Renal cortex interstitium (tissue), 11 donors: ENCODE data around the gene GAL3ST1. TPM values are rescaled to one million over a fixed set of nuclear protein-coding genes. Genes with fewer than 3 reads are reported as not detected.

ENCODE experiments used
- DNase-seq, 11 donors: peaks; one replicate each; pipeline ENCODE4 v3.0.0-alpha.2; 2013; ENCODE audit warnings: low read depth in 9 of 11, low spot score in 4 of 11; ENCODE audit errors: extremely low read depth in 1 of 11
- polyA plus RNA-seq, 3 donors: library from polyadenylated mRNA; unstranded; fragments of 120-200 nt; gene quantifications; one replicate each; pipeline ENCODE4 v1.2.1, GENCODE V29; 2013; ENCODE audit not compliant: insufficient read length in 3 of 3

The GAL3ST1 gene
- polyA plus RNA-seq, 3 donors: 21.8 to 33.0 (median 32.0) TPM

GRCh38 chr22:30519842-30520425, 54.5 kb downstream of the GAL3ST1 start:
- DNase-seq: no peak

GRCh38 chr22:30516731-30517130, 57.7 kb downstream of the GAL3ST1 start:
- no peak for DNase-seq

GRCh38 chr22:30516273-30516672, 58.2 kb downstream of the GAL3ST1 start:
- DNase-seq: no peak

- DNase-seq: no peak
These were observed 60.2 kb downstream of the GAL3ST1 start for GRCh38 chr22:30514252-30514651.

- DNase-seq: no peak
These were observed 61.0 kb downstream of the GAL3ST1 start for GRCh38 chr22:30513462-30513861.

- no peak for DNase-seq
These were observed 62.6 kb downstream of the GAL3ST1 start for GRCh38 chr22:30511911-30512310.

- DNase-seq: no peak
These were observed 63.4 kb downstream of the GAL3ST1 start for GRCh38 chr22:30511109-30511508.

GRCh38 chr22:30508216-30508615, 66.2 kb downstream of the GAL3ST1 start:
- no peak for DNase-seq

GRCh38 chr22:30507670-30508069, 66.8 kb downstream of the GAL3ST1 start:
- DNase-seq: no peak

GRCh38 chr22:30506507-30506968, 67.9 kb downstream of the GAL3ST1 start:
- no peak for DNase-seq

Other genes with a start within 250 kb of the GAL3ST1 start
- gene TBC1D10A, start 247.7 kb downstream of the GAL3ST1 start, polyA plus RNA-seq: 10 to 100 TPM in 2 of 3 donors, 1 to 10 TPM in 1; 9.3 to 19.3 (median 15.9) TPM
- gene SF3A1, start 217.8 kb downstream of the GAL3ST1 start, polyA plus RNA-seq: 100 to 1,000 TPM; 137 to 159 (median 156) TPM
- gene CCDC157, start 217.7 kb downstream of the GAL3ST1 start, polyA plus RNA-seq: 10 to 100 TPM in 1 of 3 donors, 1 to 10 TPM in 2; 5.6 to 10.1 (median 6.9) TPM
- 10 to 100 TPM; 16.8 to 24.8 (median 23.7) TPM for gene RNF215, start 187.3 kb downstream of the GAL3ST1 start, polyA plus RNA-seq
- 10 to 100 TPM in 1 of 3 donors, 1 to 10 TPM in 2; 4.9 to 10.3 (median 6.2) TPM for gene SEC14L2, start 177.6 kb downstream of the GAL3ST1 start, polyA plus RNA-seq
- gene MTFP1, start 148.9 kb downstream of the GAL3ST1 start, polyA plus RNA-seq: 10 to 100 TPM in 2 of 3 donors, 1 to 10 TPM in 1; 9.9 to 15.1 (median 14.8) TPM
- gene SEC14L3, start 102.6 kb downstream of the GAL3ST1 start, polyA plus RNA-seq: under 1 TPM in 1 of 3 donors, not detected in 2; 0.04 TPM
- 1 to 10 TPM in 1 of 3 donors, under 1 TPM in 2; 0.70 to 1.1 (median 0.70) TPM for gene SEC14L4, start 69.0 kb downstream of the GAL3ST1 start, polyA plus RNA-seq
- gene SEC14L6, start 27.9 kb downstream of the GAL3ST1 start, polyA plus RNA-seq: 10 to 100 TPM in 1 of 3 donors, 1 to 10 TPM in 2; 9.0 to 14.5 (median 9.0) TPM
- gene PES1, start 17.2 kb upstream of the GAL3ST1 start, polyA plus RNA-seq: 10 to 100 TPM; 75.6 to 80.6 (median 77.4) TPM
- gene TCN2, start 32.5 kb upstream of the GAL3ST1 start, polyA plus RNA-seq: 10 to 100 TPM; 56.6 to 64.8 (median 56.7) TPM
- gene SLC35E4, start 61.1 kb upstream of the GAL3ST1 start, polyA plus RNA-seq: 1 to 10 TPM; 1.8 to 2.0 (median 2.0) TPM
- gene DUSP18, start 93.2 kb upstream of the GAL3ST1 start, polyA plus RNA-seq: 1 to 10 TPM; 6.9 to 9.6 (median 7.8) TPM
- gene OSBP2, start 120.2 kb upstream of the GAL3ST1 start, polyA plus RNA-seq: 1 to 10 TPM; 5.5 to 7.4 (median 5.6) TPM